WTC11 (cell line): ENCODE measurements around the gene MAP7. TPM values are rescaled to one million over a fixed set of nuclear protein-coding genes. Genes with fewer than 3 reads are reported as not detected.

Experiments
- ATAC-seq: fragments of 200-7000 bp; cut with Tn5 transposase; 2 replicates; pipeline ENCODE4 v1.10.0; 2021; ENCODE audit warnings: mild to moderate bottlenecking, moderate library complexity
- CTCF ChIA-PET: fragments of 300-600 bp; sonication (Branson Sonifier 250); formaldehyde crosslinking; loops from one replicate; lab custom pipeline; 2021; ENCODE audit warnings: antibody characterized with exemption; lab: Charles Lee
- POLR2A ChIA-PET: fragments of 350-600 bp; sonication (Branson Sonifier 250); formaldehyde crosslinking; loops from one replicate; lab custom pipeline; 2021; ENCODE audit warnings: antibody characterized with exemption; lab: Charles Lee
- DNase-seq: peaks from one replicate; pipeline ENCODE4 v3.0.0; 2021; ENCODE audit warnings: low spot score
- H3K27ac Mint-ChIP-seq: 2 replicates; pipeline ENCODE4 v1.8.0; 2021; ENCODE audit warnings: mixed read lengths
- H3K27me3 Mint-ChIP-seq: 2 replicates; pipeline ENCODE4 v1.8.0; 2021; ENCODE audit warnings: low read depth, mild to moderate bottlenecking, moderate library complexity, mixed read lengths
- H3K36me3 Mint-ChIP-seq: 2 replicates; pipeline ENCODE4 v1.8.0; 2021; ENCODE audit warnings: mixed read lengths
- H3K4me1 Mint-ChIP-seq: 2 replicates; pipeline ENCODE4 v1.8.0; 2022; ENCODE audit warnings: mixed read lengths
- H3K4me3 Mint-ChIP-seq: 2 replicates; pipeline ENCODE4 v1.8.0; 2021; ENCODE audit warnings: mild to moderate bottlenecking, moderate library complexity, mixed read lengths
- H3K9me3 Mint-ChIP-seq: 2 replicates; pipeline ENCODE4 v1.8.0; 2021; ENCODE audit warnings: mixed read lengths
- CREB1 ChIP-seq: sonication (generic); formaldehyde crosslinking; IDR thresholded peaks from 2 replicates; pipeline ENCODE4 v1.8.0; 2023; ENCODE audit warnings: mild to moderate bottlenecking, missing genetic modification reagents
- CREM ChIP-seq: sonication (generic); formaldehyde crosslinking; IDR thresholded peaks from 2 replicates; pipeline ENCODE4 v1.8.1; 2022; ENCODE audit warnings: mild to moderate bottlenecking, missing genetic modification reagents, moderate library complexity
- FOXK1 ChIP-seq: sonication (generic); formaldehyde crosslinking; IDR thresholded peaks from 2 replicates; pipeline ENCODE4 v1.8.0; 2022; ENCODE audit warnings: mild to moderate bottlenecking, moderate library complexity, missing genetic modification reagents
- MXD4 ChIP-seq: fragments of 250-450 bp; sonication (Bioruptor Pico); IDR thresholded peaks from 2 replicates; pipeline ENCODE4 v1.8.0; 2021; ENCODE audit warnings: mild to moderate bottlenecking, moderate library complexity, borderline replicate concordance
- NFATC4 ChIP-seq: fragments of 250-450 bp; sonication (Bioruptor Pico); IDR thresholded peaks from 2 replicates; pipeline ENCODE4 v1.9.0; 2021; ENCODE audit warnings: mild to moderate bottlenecking
- NR2C2 ChIP-seq: sonication (generic); formaldehyde crosslinking; IDR thresholded peaks from 2 replicates; pipeline ENCODE4 v1.8.0; 2022; ENCODE audit warnings: mild to moderate bottlenecking, missing genetic modification reagents
- SMAD3 ChIP-seq: sonication (generic); formaldehyde crosslinking; IDR thresholded peaks from 2 replicates; pipeline ENCODE4 v1.8.0; 2022; ENCODE audit warnings: missing genetic modification reagents, mild to moderate bottlenecking, borderline replicate concordance
- TEAD4 ChIP-seq: sonication (generic); formaldehyde crosslinking; IDR thresholded peaks from 2 replicates; pipeline ENCODE4 v1.8.0; 2022; ENCODE audit warnings: mild to moderate bottlenecking, missing genetic modification reagents
- total RNA-seq: library from RNA; stranded (reverse); gene quantifications from 3 replicates; pipeline ENCODE4 v1.2.3, GENCODE V29; 2021
- TF ChIP-seq, protein P1 (sequence below): fragments of 250-450 bp; sonication (Bioruptor Pico); IDR thresholded peaks from 2 replicates; pipeline ENCODE4 v1.9.0; 2021; ENCODE audit warnings: mild to moderate bottlenecking, borderline replicate concordance
- TF ChIP-seq, protein P2 (sequence below): sonication (generic); formaldehyde crosslinking; IDR thresholded peaks from 2 replicates; pipeline ENCODE4 v1.8.1; 2023; ENCODE audit warnings: mild to moderate bottlenecking, missing genetic modification reagents
- TF ChIP-seq, protein P3 (sequence below): sonication (generic); formaldehyde crosslinking; IDR thresholded peaks from 2 replicates; pipeline ENCODE4 v1.8.1; 2022; ENCODE audit warnings: missing genetic modification reagents, borderline replicate concordance
- TF ChIP-seq, protein P4 (sequence below): fragments of 250-450 bp; sonication (Bioruptor Pico); IDR thresholded peaks from 2 replicates; pipeline ENCODE4 v1.8.0; 2021; ENCODE audit warnings: mild to moderate bottlenecking
- TF ChIP-seq, protein P5 (sequence below): sonication (generic); formaldehyde crosslinking; IDR thresholded peaks from 2 replicates; pipeline ENCODE4 v1.8.0; 2023; ENCODE audit warnings: missing genetic modification reagents
- TF ChIP-seq, protein P6 (sequence below): sonication (generic); formaldehyde crosslinking; IDR thresholded peaks from 2 replicates; pipeline ENCODE4 v1.8.0; 2023; ENCODE audit warnings: mild to moderate bottlenecking, missing genetic modification reagents
- TF ChIP-seq, protein P7 (sequence below): sonication (generic); formaldehyde crosslinking; IDR thresholded peaks from 2 replicates; pipeline ENCODE4 v1.8.1; 2023; ENCODE audit warnings: mild to moderate bottlenecking, missing genetic modification reagents, moderate library complexity
- TF ChIP-seq, protein P8 (sequence below): sonication (generic); formaldehyde crosslinking; IDR thresholded peaks from 2 replicates; pipeline ENCODE4 v1.8.1; 2022; ENCODE audit warnings: mild to moderate bottlenecking, missing genetic modification reagents, moderate library complexity, borderline replicate concordance

MAP7 gene
- total RNA-seq, 1 experiment from 2014 or later = 56.6 TPM

DNA sequence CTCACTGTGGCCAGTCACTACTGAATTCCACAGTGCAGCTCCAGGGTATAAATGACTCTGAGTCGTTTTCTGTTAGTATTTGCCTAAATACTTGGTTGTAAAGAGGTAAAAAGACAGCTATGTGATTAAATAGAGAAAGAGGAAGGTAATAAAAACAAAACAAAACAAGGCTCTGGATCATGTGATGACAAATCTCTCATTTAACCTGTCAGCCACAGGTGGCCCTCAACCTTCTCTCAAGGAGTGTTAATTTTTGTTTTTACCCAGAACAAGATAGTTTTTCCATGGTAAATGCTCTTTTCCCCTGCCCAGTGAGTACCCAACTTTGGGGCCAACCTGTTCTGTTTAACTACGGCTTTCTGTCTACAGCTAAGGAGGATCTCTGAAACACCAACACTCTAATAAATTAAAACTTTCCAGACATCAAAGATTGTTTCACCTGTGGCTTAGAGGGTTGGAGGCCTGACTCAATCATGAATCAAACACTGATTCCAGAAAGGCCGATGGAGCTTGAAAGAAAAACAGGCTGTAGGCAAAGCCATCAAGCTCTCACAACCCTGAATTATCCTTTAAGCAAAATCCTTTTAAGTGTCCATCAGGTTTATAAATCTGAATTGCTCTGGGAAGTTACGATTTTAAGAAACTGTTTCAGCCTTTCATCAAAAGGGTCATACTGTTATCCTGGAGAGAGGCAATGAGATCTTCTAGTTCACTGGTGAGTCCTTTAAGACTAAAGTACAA is 179.1 kb downstream of the MAP7 start (continued):
- TF ChIP-seq, protein P1, sequence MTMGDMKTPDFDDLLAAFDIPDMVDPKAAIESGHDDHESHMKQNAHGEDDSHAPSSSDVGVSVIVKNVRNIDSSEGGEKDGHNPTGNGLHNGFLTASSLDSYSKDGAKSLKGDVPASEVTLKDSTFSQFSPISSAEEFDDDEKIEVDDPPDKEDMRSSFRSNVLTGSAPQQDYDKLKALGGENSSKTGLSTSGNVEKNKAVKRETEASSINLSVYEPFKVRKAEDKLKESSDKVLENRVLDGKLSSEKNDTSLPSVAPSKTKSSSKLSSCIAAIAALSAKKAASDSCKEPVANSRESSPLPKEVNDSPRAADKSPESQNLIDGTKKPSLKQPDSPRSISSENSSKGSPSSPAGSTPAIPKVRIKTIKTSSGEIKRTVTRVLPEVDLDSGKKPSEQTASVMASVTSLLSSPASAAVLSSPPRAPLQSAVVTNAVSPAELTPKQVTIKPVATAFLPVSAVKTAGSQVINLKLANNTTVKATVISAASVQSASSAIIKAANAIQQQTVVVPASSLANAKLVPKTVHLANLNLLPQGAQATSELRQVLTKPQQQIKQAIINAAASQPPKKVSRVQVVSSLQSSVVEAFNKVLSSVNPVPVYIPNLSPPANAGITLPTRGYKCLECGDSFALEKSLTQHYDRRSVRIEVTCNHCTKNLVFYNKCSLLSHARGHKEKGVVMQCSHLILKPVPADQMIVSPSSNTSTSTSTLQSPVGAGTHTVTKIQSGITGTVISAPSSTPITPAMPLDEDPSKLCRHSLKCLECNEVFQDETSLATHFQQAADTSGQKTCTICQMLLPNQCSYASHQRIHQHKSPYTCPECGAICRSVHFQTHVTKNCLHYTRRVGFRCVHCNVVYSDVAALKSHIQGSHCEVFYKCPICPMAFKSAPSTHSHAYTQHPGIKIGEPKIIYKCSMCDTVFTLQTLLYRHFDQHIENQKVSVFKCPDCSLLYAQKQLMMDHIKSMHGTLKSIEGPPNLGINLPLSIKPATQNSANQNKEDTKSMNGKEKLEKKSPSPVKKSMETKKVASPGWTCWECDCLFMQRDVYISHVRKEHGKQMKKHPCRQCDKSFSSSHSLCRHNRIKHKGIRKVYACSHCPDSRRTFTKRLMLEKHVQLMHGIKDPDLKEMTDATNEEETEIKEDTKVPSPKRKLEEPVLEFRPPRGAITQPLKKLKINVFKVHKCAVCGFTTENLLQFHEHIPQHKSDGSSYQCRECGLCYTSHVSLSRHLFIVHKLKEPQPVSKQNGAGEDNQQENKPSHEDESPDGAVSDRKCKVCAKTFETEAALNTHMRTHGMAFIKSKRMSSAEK (CRISPR knock-in tag) = no peak
- no peak for TF ChIP-seq NR2C2 (CRISPR knock-in tag)

DNA sequence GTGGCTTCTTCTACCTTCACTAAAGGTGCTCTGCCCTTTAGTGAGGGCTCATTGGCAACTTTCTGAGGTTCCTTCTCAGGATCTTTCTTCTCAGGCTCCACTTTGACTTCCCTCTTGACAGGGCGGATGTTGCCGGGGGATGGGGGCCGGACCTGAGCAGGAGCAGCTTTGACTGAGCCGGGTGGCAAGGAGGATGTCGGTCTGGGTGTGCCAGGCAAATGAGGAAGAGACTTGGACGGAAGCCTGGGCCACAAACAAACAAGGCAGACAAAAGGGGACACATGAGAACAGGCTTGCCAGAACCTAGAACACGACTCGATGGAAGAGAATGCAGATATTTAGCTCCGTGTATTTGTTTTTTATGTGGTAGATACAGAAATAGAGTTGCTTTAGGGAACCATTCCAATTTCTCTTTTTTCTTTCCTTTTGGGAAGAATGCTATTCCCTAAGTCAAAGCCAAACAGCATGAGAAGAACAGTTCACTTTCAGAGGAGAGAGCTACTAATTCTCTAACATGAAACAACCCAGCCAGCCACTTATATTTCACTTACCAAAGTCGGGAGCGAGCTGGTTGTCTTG is 184.4 kb downstream of the MAP7 start:
- Mint-ChIP-seq H3K9me3 (no peaks in the 10 kb centered on the region), H3K27ac (no peak overlapping the region), H3K4me1 (no peaks in the 10 kb centered on the region), H3K36me3 (peaks cover 37% of the 10 kb centered on the region), H3K4me3 (no peak overlapping the region), H3K27me3 (no peaks in the 10 kb centered on the region)
- ChIA-PET CTCF (interaction anchor here (0.6 to 1.2 kb wide), 3 partner anchors 139 to 184 kb away, joined by 3 to 6 read pairs (median 6); partner anchors contain the start of gene MAP7), POLR2A (interaction anchor here (1.1 kb wide), 1 partner anchor 65 kb away, joined by 4 read pairs; no protein-coding TSS in a partner anchor)
- DNase-seq (no peak), ATAC-seq (no peak)
- TF ChIP-seq, protein P2, sequence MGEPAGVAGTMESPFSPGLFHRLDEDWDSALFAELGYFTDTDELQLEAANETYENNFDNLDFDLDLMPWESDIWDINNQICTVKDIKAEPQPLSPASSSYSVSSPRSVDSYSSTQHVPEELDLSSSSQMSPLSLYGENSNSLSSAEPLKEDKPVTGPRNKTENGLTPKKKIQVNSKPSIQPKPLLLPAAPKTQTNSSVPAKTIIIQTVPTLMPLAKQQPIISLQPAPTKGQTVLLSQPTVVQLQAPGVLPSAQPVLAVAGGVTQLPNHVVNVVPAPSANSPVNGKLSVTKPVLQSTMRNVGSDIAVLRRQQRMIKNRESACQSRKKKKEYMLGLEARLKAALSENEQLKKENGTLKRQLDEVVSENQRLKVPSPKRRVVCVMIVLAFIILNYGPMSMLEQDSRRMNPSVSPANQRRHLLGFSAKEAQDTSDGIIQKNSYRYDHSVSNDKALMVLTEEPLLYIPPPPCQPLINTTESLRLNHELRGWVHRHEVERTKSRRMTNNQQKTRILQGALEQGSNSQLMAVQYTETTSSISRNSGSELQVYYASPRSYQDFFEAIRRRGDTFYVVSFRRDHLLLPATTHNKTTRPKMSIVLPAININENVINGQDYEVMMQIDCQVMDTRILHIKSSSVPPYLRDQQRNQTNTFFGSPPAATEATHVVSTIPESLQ (CRISPR knock-in tag) = no peak
- no peak for TF ChIP-seq NFATC4 (CRISPR knock-in tag)
- TF ChIP-seq, protein P3, sequence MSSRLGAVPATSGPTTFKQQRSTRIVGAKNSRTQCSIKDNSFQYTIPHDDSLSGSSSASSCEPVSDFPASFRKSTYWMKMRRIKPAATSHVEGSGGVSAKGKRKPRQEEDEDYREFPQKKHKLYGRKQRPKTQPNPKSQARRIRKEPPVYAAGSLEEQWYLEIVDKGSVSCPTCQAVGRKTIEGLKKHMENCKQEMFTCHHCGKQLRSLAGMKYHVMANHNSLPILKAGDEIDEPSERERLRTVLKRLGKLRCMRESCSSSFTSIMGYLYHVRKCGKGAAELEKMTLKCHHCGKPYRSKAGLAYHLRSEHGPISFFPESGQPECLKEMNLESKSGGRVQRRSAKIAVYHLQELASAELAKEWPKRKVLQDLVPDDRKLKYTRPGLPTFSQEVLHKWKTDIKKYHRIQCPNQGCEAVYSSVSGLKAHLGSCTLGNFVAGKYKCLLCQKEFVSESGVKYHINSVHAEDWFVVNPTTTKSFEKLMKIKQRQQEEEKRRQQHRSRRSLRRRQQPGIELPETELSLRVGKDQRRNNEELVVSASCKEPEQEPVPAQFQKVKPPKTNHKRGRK (CRISPR knock-in tag) = no peak
- TF ChIP-seq, protein P4, sequence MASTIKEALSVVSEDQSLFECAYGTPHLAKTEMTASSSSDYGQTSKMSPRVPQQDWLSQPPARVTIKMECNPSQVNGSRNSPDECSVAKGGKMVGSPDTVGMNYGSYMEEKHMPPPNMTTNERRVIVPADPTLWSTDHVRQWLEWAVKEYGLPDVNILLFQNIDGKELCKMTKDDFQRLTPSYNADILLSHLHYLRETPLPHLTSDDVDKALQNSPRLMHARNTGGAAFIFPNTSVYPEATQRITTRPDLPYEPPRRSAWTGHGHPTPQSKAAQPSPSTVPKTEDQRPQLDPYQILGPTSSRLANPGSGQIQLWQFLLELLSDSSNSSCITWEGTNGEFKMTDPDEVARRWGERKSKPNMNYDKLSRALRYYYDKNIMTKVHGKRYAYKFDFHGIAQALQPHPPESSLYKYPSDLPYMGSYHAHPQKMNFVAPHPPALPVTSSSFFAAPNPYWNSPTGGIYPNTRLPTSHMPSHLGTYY = no peak
- TF ChIP-seq, protein P5, sequence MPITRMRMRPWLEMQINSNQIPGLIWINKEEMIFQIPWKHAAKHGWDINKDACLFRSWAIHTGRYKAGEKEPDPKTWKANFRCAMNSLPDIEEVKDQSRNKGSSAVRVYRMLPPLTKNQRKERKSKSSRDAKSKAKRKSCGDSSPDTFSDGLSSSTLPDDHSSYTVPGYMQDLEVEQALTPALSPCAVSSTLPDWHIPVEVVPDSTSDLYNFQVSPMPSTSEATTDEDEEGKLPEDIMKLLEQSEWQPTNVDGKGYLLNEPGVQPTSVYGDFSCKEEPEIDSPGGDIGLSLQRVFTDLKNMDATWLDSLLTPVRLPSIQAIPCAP (CRISPR knock-in tag) = no peak
- no peak for TF ChIP-seq TEAD4 (CRISPR knock-in tag)
- TF ChIP-seq, protein P6, sequence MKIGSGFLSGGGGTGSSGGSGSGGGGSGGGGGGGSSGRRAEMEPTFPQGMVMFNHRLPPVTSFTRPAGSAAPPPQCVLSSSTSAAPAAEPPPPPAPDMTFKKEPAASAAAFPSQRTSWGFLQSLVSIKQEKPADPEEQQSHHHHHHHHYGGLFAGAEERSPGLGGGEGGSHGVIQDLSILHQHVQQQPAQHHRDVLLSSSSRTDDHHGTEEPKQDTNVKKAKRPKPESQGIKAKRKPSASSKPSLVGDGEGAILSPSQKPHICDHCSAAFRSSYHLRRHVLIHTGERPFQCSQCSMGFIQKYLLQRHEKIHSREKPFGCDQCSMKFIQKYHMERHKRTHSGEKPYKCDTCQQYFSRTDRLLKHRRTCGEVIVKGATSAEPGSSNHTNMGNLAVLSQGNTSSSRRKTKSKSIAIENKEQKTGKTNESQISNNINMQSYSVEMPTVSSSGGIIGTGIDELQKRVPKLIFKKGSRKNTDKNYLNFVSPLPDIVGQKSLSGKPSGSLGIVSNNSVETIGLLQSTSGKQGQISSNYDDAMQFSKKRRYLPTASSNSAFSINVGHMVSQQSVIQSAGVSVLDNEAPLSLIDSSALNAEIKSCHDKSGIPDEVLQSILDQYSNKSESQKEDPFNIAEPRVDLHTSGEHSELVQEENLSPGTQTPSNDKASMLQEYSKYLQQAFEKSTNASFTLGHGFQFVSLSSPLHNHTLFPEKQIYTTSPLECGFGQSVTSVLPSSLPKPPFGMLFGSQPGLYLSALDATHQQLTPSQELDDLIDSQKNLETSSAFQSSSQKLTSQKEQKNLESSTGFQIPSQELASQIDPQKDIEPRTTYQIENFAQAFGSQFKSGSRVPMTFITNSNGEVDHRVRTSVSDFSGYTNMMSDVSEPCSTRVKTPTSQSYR = no peak
- no peak for TF ChIP-seq SMAD3 (CRISPR knock-in tag)
- TF ChIP-seq CREB1 (CRISPR knock-in tag) = no peak
- no peak for TF ChIP-seq MXD4
- TF ChIP-seq, protein P7, sequence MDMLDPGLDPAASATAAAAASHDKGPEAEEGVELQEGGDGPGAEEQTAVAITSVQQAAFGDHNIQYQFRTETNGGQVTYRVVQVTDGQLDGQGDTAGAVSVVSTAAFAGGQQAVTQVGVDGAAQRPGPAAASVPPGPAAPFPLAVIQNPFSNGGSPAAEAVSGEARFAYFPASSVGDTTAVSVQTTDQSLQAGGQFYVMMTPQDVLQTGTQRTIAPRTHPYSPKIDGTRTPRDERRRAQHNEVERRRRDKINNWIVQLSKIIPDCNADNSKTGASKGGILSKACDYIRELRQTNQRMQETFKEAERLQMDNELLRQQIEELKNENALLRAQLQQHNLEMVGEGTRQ (CRISPR knock-in tag) = no peak
- no peak for TF ChIP-seq CREM (CRISPR knock-in tag)
- no peak for TF ChIP-seq NR2C2 (CRISPR knock-in tag)
- no peak for TF ChIP-seq FOXK1 (CRISPR knock-in tag)
- TF ChIP-seq, protein P8, sequence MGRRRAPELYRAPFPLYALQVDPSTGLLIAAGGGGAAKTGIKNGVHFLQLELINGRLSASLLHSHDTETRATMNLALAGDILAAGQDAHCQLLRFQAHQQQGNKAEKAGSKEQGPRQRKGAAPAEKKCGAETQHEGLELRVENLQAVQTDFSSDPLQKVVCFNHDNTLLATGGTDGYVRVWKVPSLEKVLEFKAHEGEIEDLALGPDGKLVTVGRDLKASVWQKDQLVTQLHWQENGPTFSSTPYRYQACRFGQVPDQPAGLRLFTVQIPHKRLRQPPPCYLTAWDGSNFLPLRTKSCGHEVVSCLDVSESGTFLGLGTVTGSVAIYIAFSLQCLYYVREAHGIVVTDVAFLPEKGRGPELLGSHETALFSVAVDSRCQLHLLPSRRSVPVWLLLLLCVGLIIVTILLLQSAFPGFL = no peak
